Endodermal cell (in vitro differentiated cells): ENCODE data around the gene ARF6. TPM values are rescaled to one million over a fixed set of nuclear protein-coding genes. Genes with fewer than 3 reads are reported as not detected.

ENCODE experiments used
- DNase-seq: peaks from one replicate; pipeline ENCODE4 v3.0.0-alpha.2; 2017
- H3K27ac ChIP-seq: 2 replicates; pipeline ENCODE4 v1.5.1; 2013; ENCODE audit warnings: mild to moderate bottlenecking, low read depth, low read length, moderate library complexity
- H3K27me3 ChIP-seq: 2 replicates; pipeline ENCODE4 v1.6.1; 2013; ENCODE audit warnings: mild to moderate bottlenecking, low read length, moderate library complexity; ENCODE audit not compliant: insufficient read depth, control insufficient read depth, poor library complexity, severe bottlenecking
- H3K36me3 ChIP-seq: 2 replicates; pipeline ENCODE4 v1.7.0; 2013; ENCODE audit warnings: mild to moderate bottlenecking, low read length, moderate library complexity; ENCODE audit not compliant: control insufficient read depth, insufficient read depth
- H3K4me1 ChIP-seq: one replicate; pipeline ENCODE4 v1.7.0; 2013; ENCODE audit warnings: low read length; ENCODE audit not compliant: control insufficient read depth, insufficient read depth
- H3K4me3 ChIP-seq: 2 replicates; pipeline ENCODE4 v1.5.1; 2013; ENCODE audit warnings: mild to moderate bottlenecking, low read length, moderate library complexity
- H3K9ac ChIP-seq: 2 replicates; pipeline ENCODE4 v1.6.1; 2013; ENCODE audit warnings: mild to moderate bottlenecking, low read length, moderate library complexity; ENCODE audit not compliant: poor library complexity, severe bottlenecking; ENCODE audit errors: extremely low read depth
- H3K9me3 ChIP-seq: 2 replicates; pipeline ENCODE4 v1.6.1; 2013; ENCODE audit warnings: mild to moderate bottlenecking, low read length, moderate library complexity; ENCODE audit not compliant: control insufficient read depth
- H3K27ac Mint-ChIP-seq: 2 replicates; pipeline ENCODE4 v1.8.0; 2020; ENCODE audit warnings: mixed read lengths
- H3K27me3 Mint-ChIP-seq: 2 replicates; pipeline ENCODE4 v1.8.0; 2021; ENCODE audit warnings: mild to moderate bottlenecking, mixed read lengths; ENCODE audit not compliant: insufficient read depth
- H3K36me3 Mint-ChIP-seq: 2 replicates; pipeline ENCODE4 v1.8.0; 2020; ENCODE audit warnings: low read depth, mixed read lengths
- H3K4me1 Mint-ChIP-seq: 2 replicates; pipeline ENCODE4 v1.8.0; 2020; ENCODE audit warnings: mixed read lengths
- H3K4me3 Mint-ChIP-seq: 2 replicates; pipeline ENCODE4 v1.8.0; 2020; ENCODE audit warnings: mild to moderate bottlenecking, moderate library complexity, mixed read lengths
- H3K9me3 Mint-ChIP-seq: 2 replicates; pipeline ENCODE4 v1.8.0; 2020; ENCODE audit warnings: mild to moderate bottlenecking, mixed read lengths
- WGBS, 2 experiments: methylation state at CpG; one replicate each; pipeline versions ENCODE4 v1.1.5 to v1.1.7; 2013; ENCODE audit warnings: missing lambda C conversion rate in 2 of 2, mixed read lengths in 1 of 2; ENCODE audit not compliant: insufficient coverage in 1 of 2, insufficient read length in 1 of 2; 5-methylcytosine and 5-hydroxymethylcytosine counted together
- total RNA-seq, 2 donors: library from RNA; stranded (reverse); fragmentation: NEBNext Ultra II Directional in 1 of 2; extraction: Animal tissue kit (Norgen Biotek cat#: 25700) in 1 of 2; gene quantifications; 2 replicates in 1 of 2; 3 replicates in 1 of 2; pipeline ENCODE4 v1.2.1, GENCODE V29; 2021
- TF ChIP-seq, protein P1 (sequence below): fragments of 200-600 bp; sonication (generic); conservative IDR thresholded peaks from 2 replicates; pipeline ENCODE4 v1.5.0; 2021; ENCODE audit warnings: antibody characterized with exemption, mild to moderate bottlenecking

ARF6 gene
- total RNA-seq, 2 donors from 2014 or later = 45.2 to 46.7 TPM

DNA sequence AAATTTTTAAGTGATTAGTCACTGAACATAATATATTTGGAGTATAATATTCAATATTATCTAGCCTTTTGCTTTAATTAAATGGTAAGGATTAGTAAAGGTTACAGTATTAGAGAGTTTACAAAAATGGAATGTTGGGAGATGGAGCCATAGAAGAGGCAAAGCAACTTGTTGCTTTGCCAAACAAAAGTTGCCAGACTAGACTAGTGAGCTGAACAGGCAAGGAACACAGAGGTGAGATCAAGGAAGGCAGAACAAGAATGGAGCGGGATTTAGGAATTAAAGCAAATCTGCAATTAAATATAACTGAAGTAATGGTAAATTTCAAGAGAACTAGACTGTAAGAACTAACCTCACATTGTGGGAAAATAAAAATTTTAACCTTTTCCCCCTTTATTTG is 5.1 kb downstream of the ARF6 start:
- peaks cover 23% of the 10 kb centered on the region for H3K36me3 ChIP-seq
- no peak for DNase-seq
- H3K9ac ChIP-seq = no peak overlapping the region
- H3K27ac ChIP-seq = no peak overlapping the region
- H3K36me3 Mint-ChIP-seq = peaks cover 14% of the 10 kb centered on the region
- H3K4me3 ChIP-seq = no peak overlapping the region
- no peaks in the 10 kb centered on the region for H3K27me3 Mint-ChIP-seq
- no peak overlapping the region for H3K4me3 Mint-ChIP-seq
- WGBS, 2 experiments = 88 to 100% methylated on average over 1 of the region's 1 CpG
- H3K9me3 Mint-ChIP-seq = no peaks in the 10 kb centered on the region
- H3K27ac Mint-ChIP-seq = no peak overlapping the region
- TF ChIP-seq, protein P1, sequence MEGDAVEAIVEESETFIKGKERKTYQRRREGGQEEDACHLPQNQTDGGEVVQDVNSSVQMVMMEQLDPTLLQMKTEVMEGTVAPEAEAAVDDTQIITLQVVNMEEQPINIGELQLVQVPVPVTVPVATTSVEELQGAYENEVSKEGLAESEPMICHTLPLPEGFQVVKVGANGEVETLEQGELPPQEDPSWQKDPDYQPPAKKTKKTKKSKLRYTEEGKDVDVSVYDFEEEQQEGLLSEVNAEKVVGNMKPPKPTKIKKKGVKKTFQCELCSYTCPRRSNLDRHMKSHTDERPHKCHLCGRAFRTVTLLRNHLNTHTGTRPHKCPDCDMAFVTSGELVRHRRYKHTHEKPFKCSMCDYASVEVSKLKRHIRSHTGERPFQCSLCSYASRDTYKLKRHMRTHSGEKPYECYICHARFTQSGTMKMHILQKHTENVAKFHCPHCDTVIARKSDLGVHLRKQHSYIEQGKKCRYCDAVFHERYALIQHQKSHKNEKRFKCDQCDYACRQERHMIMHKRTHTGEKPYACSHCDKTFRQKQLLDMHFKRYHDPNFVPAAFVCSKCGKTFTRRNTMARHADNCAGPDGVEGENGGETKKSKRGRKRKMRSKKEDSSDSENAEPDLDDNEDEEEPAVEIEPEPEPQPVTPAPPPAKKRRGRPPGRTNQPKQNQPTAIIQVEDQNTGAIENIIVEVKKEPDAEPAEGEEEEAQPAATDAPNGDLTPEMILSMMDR = no peak
- H3K27me3 ChIP-seq = no peaks in the 10 kb centered on the region
- H3K4me1 ChIP-seq = peaks cover 3% of the 10 kb centered on the region
- peaks cover 24% of the 10 kb centered on the region for H3K4me1 Mint-ChIP-seq
- H3K9me3 ChIP-seq = no peaks in the 10 kb centered on the region

DNA sequence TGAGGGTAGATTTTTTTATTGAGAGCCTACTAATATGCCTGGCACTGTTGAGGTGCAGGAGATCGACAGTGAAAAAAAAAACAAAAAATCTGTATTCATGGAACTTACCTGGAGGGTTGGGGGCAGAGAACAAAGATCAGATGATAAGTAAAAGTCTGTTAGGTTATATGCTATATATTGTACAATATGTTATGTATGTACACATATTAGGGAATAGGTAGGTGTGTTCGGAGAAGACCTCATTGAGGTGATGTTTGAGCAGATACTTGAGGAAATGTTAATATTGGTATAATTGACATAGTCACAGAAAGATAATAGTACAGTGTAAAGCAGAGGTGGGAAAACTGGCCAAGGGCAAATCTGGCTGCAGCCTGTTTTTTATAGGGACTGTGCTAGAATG is 5.6 kb downstream of the ARF6 start:
- TF ChIP-seq, protein P1 = no peak
- no peak overlapping the region for H3K27ac Mint-ChIP-seq
- H3K4me1 Mint-ChIP-seq = peaks cover 24% of the 10 kb centered on the region
- H3K27me3 Mint-ChIP-seq = no peaks in the 10 kb centered on the region
- no peak for DNase-seq
- no peak overlapping the region for H3K27ac ChIP-seq
- H3K4me1 ChIP-seq = peaks cover 3% of the 10 kb centered on the region
- no peak overlapping the region for H3K4me3 ChIP-seq
- peaks cover 23% of the 10 kb centered on the region for H3K36me3 ChIP-seq
- H3K36me3 Mint-ChIP-seq = peaks cover 14% of the 10 kb centered on the region
- 90 to 100% methylated on average over 2 of the region's 2 CpGs for WGBS, 2 experiments
- no peak overlapping the region for H3K9ac ChIP-seq
- H3K4me3 Mint-ChIP-seq = no peak overlapping the region
- H3K9me3 Mint-ChIP-seq = no peaks in the 10 kb centered on the region
- no peaks in the 10 kb centered on the region for H3K27me3 ChIP-seq
- no peaks in the 10 kb centered on the region for H3K9me3 ChIP-seq

DNA sequence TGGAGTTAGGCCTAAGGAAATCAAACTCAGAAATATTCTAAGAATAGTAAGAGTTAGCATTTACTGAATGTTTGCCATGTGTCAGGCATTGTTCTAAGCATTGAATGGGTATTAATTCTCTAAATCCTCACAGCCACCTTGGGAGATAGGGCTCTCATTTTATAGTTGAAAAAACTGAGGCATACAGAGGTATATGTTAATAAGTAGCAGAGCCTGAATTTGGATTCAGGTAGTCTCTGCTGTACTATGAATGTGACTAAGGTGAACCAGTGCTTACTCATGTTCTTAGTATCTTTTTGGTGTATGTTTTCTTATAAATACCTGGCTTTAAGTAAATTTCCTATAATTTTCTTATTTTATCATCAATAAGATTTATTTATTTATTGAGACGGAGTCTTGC is 8.1 kb downstream of the ARF6 start:
- WGBS, 2 experiments = 100% methylated on average over 1 of the region's 1 CpG; no CpG with 5 or more reads in 1 of the 2 experiments
- Mint-ChIP-seq H3K9me3 (no peaks in the 10 kb centered on the region), H3K4me1 (peaks cover 8% of the 10 kb centered on the region), H3K36me3 (no peaks in the 10 kb centered on the region), H3K27ac (no peak overlapping the region), H3K27me3 (no peaks in the 10 kb centered on the region), H3K4me3 (no peak overlapping the region)
- H3K4me1 ChIP-seq = peaks cover 2% of the 10 kb centered on the region
- H3K27ac ChIP-seq = no peak overlapping the region
- no peak overlapping the region for H3K9ac ChIP-seq
- H3K36me3 ChIP-seq = peaks cover 2% of the 10 kb centered on the region
- DNase-seq = no peak
- no peaks in the 10 kb centered on the region for H3K9me3 ChIP-seq
- no peak overlapping the region for H3K4me3 ChIP-seq
- no peaks in the 10 kb centered on the region for H3K27me3 ChIP-seq
- TF ChIP-seq, protein P1 = no peak
